Measurements from ENCODE around the gene TTC21B.
"Not testable (repeated sequence)": the region's sequence is repeated elsewhere in the genome, so short reads cannot be mapped to it uniquely, and the experiment has no call there.

The TTC21B gene

DNA sequence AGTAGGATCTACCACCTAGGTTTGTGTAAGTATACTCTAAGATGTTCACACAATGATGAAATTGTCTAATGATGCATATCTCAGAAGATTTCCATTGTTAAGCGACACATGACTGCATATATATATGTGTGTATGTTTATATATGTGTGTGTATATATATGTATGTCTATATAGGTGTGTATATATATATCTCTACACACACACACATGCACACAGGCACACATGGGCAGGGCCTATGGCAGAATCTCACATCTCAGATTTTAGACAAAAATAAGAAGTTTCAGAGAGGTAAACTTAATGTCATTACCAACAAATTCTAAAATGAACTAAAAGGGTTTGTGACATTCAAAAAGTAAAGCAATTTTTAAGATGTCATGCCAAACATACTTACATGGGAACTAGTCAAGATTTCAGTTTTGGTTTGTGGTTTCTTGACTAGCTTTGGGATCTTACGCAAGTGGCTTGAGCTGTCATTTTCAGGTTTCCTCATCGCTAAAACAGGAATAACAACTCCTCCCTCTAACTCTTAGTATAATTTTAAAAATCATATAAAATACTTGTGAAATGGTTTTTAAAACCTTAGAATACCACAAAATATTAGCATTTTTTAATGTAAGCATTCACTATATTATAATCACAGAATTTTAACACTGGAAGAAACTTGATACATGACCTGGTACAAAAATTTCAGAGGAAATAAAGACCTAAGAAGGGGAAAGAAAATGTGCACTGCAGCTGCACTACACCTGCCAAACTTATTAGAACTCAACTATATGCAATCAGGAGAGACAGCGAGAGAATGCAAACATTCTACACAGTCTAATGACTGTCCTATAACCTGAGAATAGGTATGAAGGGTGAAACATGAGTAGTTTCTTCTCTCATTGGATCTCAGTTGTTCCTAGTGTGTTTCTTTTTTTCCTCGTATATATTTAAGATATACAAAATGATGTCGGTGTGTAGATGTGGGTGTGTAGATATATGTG is 75.7 kb downstream of the TTC21B start:
- no peak for DNase-seq

GRCh38 chr2:165876712-165877111 is 76.9 kb downstream of the TTC21B start:
- no peak for DNase-seq

DNA sequence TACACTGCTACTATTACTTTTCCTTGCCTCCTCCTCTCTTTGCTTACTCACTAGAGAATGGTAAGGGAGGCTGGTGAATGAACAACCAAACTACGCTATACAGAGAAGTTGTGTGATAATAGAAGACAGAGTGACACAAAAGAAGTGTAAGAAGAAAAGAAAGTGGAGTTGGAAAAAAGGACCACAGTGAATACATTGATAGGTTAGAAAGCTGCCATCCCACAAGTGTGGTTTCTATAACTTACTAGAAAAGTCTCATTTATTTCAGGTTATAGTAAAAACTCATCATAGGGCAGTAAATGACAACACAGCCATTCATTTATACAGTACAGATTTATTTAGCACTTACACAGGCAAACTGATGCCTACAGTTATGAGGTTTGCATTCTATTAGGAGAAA is 77.3 kb downstream of the TTC21B start:
- DNase-seq, result no peak

- no peak for DNase-seq
Observed at GRCh38 chr2:165874445-165875039, 79.0 kb downstream of the TTC21B start.

GRCh38 chr2:165872101-165872791 is 81.3 kb downstream of the TTC21B start:
- no peak for DNase-seq

GRCh38 chr2:165871025-165871424 is 82.6 kb downstream of the TTC21B start:
- DNase-seq, result no peak

- DNase-seq, result no peak
Observed at GRCh38 chr2:165870346-165870745, 83.2 kb downstream of the TTC21B start.

DNA sequence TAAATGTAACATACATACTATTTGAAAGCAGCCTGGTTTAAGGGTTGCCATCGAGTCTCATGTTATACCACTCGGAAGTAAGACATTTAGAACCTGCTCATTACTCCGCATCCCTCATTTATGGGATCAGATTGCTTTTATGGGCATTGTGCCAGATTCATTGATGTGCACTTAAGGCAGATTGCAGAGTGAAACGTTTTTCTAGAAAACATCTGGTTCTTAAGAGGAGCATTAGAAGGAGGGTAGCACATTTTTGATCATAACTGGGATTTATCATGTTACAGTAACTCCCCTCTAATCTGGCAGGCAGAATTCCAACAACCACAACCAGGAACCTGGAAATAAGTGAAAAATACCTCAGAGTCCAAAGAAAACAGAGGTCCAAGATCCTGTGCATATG is 85.4 kb downstream of the TTC21B start:
- peak; percentile 39 for DNase-seq

GRCh38 chr2:165864296-165864695 is 89.3 kb downstream of the TTC21B start:
- DNase-seq, result no peak

- DNase-seq, result no peak
Observed at GRCh38 chr2:165863810-165864261, 89.7 kb downstream of the TTC21B start.

- DNase-seq, result not testable (repeated sequence)
Observed at GRCh38 chr2:165861083-165861482, 92.5 kb downstream of the TTC21B start.

DNA sequence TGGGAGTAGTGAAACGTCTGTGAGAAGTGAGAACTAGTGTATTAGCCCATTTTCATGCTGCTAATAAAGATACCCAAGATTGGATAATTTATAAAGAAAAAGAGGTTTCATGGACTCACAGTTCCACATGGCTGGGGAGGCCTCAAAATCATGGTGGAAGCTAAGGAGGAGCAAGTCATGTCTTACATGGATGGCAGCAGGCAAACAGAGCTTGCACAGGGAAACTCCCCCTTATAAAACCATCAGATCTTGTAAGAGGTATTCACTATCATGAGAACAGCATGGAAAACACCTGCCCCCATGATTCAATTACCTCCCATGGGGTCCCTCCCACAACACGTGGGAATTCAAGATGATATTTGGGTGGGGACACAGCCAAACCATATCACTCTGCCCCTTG is 93.9 kb downstream of the TTC21B start:
- not testable (repeated sequence) for DNase-seq

DNA sequence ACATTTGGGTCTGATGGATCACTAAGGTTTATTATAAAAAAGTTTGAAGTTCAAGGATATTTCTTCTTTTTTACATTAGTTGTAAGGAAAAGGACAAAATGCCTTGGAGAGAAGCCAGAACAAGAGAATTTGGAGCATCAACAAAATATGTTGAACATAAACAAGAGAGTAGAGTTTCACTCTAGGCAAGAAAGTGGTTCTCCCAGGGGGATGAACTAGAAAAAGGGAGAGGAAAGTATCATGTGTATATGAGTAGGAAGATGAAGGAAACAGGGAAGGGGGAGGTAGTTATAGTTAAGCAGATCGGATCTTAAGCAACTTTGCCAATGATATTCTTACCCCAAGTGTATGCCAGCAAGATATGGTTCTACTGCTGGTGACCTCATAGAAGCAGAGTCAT is 95.7 kb downstream of the TTC21B start:
- DNase-seq, result no peak

DNA sequence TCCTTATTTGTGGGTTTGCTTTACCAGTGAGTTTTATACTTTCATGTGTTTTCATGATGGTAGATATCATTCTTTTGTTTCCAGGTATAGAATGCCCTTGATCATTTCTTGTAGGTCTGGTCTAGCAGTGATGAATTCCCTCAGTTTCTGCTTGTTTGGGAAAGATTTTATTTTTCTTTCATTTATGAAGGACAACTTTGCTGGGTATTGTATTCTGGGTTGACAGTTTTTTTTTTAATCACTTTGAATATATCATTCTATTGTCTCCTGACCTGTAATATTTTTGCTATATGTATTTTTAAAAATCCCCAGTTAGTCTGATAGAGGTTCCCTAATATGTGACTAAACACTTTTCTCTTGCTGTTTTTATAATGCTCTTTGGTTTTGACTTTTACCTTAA is 101.2 kb downstream of the TTC21B start:
- DNase-seq, result no peak

- DNase-seq, result no peak
Observed at GRCh38 chr2:165847001-165847400, 106.6 kb downstream of the TTC21B start.

DNA sequence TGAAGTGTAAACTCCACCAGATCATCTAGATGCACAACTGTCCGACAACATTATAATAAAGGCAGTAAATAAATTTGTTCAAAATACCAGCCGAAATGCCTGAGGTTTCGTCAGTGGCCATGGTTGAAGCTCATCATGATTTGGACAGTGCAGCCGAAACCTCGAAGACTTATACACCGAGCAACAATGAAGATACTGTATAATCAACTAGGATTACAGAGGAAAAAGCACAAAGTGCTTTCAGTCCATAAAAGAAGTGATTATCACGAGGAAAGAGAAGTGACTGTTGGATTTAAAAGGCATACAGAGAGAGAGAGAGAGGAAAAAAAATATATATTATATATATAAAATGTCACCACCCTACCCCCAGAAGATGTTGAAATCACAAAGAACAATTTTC is 107.5 kb downstream of the TTC21B start:
- DNase-seq, result no peak

DNA sequence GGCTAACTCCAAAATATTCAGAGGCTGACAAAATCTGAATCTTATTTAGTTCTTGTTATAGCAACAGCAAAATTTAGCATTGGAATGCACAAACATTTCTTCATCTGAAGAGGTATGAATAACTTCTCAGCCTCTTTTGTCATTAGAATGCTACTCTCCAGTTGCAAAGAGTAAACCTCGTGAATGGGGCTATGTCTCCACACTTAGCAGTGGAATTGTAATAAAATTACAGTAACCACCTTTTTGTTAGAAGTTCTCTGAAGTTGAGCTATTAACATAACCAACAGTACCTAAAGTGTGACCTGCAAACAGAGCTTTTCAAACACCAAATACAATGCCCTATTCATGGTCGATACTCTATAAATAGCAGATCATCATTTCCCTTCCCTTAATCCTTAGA is 109.4 kb downstream of the TTC21B start:
- no peak for DNase-seq

DNA sequence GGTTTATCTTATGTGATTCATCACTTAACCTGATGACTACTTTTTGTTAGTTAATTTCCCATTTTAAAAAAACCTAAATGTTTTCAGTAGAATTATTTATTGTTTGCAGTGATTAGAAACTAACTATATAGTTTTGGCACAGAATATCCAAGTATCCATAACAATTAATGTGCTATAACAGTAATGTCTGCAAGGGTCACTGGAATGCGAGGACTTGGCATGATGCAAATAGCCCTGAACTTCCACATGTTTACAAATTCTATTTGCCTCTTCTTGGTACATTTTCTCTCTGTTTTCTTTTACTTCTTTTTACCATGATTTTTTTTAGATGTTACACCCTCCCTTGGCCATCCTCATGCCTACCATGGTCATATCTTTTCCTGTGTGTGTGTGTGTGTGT is 110.2 kb downstream of the TTC21B start:
- DNase-seq, result no peak

DNA sequence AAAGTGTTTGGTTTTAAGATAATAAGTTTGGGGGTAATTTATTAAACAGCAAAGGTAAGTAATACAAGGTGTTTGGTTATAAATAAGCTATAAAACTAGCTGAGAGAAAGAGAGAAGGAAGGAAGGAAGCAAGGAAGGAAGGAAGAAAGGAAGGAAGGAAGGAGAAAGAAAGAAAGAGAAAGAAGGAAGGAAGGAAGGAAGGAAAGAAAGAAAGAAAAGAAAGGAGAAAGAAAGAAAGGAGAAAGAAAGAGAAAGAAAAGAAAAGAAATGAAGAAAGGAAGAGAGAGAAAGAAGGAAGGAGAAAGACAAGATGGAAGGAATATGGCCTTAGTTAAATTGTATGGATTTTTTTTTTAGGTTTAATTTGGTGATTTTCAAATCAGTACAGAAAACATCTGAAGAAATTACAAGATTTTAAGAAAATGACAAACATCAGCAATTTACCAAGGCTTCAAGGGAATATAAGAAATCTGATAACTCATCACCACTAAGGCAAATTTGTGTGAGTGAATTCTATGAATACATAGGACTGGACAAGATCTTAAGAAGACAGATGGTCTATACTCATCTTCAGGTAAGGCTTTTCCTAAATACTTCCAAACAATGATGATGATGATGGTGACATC is 113.1 kb downstream of the TTC21B start:
- DNase-seq, result no peak

GRCh38 chr2:165839610-165840009 is 114.0 kb downstream of the TTC21B start:
- no peak for DNase-seq

DNA sequence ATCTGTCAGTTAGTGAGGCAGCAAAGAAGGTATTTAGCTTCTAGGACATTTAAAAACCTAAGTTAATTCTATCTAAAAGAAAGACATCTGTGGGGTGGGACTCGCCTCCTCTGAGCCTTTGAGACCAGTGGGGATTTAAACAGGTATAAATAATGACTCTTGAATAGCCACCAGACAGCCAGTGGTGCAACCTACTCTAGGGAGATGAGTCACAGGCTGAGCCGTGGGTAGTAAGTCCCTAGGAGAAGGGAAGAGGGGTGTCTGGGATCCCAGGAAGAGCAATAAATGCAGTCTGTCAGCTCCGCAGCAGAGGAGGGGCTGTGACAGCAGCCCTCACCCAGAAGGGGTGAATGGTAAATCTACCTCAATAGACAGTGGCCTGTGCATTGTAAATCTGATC is 116.5 kb downstream of the TTC21B start:
- DNase-seq, result no peak

DNA sequence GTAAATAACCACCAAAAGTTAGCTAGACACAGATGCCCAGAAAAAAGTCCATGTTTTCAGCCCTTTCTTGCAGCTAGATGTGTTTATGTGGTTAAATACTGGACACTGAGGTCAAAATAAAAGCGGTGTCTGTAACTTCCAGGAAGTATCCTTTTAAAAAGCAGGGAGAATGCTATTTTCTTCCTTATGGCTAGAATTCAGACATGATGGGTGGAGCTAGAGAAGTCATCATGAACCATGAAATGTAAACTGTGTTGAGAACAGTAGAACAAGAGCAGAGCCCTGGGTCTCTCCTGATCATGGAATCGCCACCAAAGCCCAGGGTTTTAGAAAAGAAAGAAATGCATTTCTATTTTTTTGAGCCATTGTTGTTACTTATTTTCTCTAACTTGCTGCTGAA is 118.2 kb downstream of the TTC21B start:
- no peak for DNase-seq

DNA sequence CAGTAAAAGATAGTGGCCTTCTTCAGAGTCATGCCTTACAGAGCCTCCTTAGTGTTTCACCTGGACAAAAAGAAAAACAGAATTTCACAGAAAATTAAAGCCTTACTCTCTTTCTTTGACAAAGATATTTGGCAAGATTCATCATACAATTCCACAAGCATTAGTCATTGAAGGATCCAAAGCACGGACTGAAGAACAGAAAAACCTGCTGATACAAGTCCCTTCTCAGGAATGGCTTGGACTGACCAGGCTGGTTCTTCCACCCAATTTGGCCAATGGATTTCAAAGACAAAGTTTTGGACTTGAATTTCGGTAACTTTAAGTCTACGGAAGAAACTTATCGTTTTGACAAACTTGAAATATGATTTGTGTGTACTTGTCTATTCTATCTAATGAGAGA is 120.4 kb downstream of the TTC21B start:
- DNase-seq, result no peak

Data from femur (tissue), 1 donor.